HepG2 (cell line): ENCODE results near the gene CCDC116. TPM values are rescaled to one million over a fixed set of nuclear protein-coding genes. Genes with fewer than 3 reads are reported as not detected.

ENCODE experiments used
- ATAC-seq: fragments of 200-7000 bp; cut with Tn5 transposase; 3 replicates; pipeline ENCODE4 v1.9.1; 2020; ENCODE audit warnings: mild to moderate bottlenecking, moderate library complexity
- BruUV-seq: library from RNA; stranded (reverse); fragments of 400-500 nt; replicated peaks from 2 replicates; lab custom pipeline; 2021; lab: Mats Ljungman, UMichigan
- CTCF ChIA-PET: fragments of 300-600 bp; formaldehyde crosslinking; extraction: SDS; loops from one replicate; lab custom pipeline; 2021; ENCODE audit warnings: low total read pairs, inconsistent platforms, low intra/inter-chr PET ratio; lab: Yijun Ruan, JAX
- POLR2A ChIA-PET: fragments of 350-600 bp; sonication (Branson Sonifier 250); formaldehyde crosslinking; loops from one replicate; lab custom pipeline; 2020; ENCODE audit warnings: antibody characterized with exemption, inconsistent platforms; lab: Yijun Ruan, JAX
- DNase-seq: peaks from one replicate; pipeline ENCODE4 v3.0.0-alpha.2; 2015; ENCODE audit warnings: low spot score
- FAIRE-seq: peaks from 3 replicates; lab custom pipeline; 2011; peaks lifted over from hg19 to GRCh38; lab: Jason Lieb, UNC
- H2AFZ ChIP-seq: one replicate; pipeline ENCODE4 v1.6.1; 2011; ENCODE audit warnings: low read length, inconsistent platforms
- H3K27ac ChIP-seq: fragments of 300-600 bp; 3 replicates; pipeline ENCODE4 v1.8.0; 2011; ENCODE audit warnings: mixed run types, mild to moderate bottlenecking, mixed read lengths, low read length, inconsistent platforms; ENCODE audit not compliant: insufficient read depth; ENCODE audit errors: extremely low read length
- H3K27me3 ChIP-seq, 2 experiments: fragments of 200-600 bp in 1 of 2; 2 replicates in 1 of 2; 3 replicates in 1 of 2; pipeline versions ENCODE4 v1.6.0 to v1.8.0; 2011; ENCODE audit warnings: low read length in 2 of 2, mild to moderate bottlenecking in 2 of 2, moderate library complexity in 2 of 2, inconsistent platforms in 1 of 2; ENCODE audit not compliant: insufficient read depth in 2 of 2, control insufficient read depth in 1 of 2
- H3K36me3 ChIP-seq, 2 experiments: fragments of 200-600 bp in 1 of 2; replicated peaks in 1 of 2; 2 replicates in 1 of 2; 3 replicates in 1 of 2; pipeline versions ENCODE4 v1.5.1 to v1.8.0; 2011; ENCODE audit warnings: low read length in 2 of 2, inconsistent platforms in 1 of 2; ENCODE audit not compliant: insufficient read depth in 2 of 2, control insufficient read depth in 1 of 2
- H3K4me1 ChIP-seq: 2 replicates; pipeline ENCODE4 v1.5.1; 2012; ENCODE audit warnings: low read length, inconsistent platforms; ENCODE audit not compliant: insufficient read depth
- H3K4me2 ChIP-seq: 2 replicates; pipeline ENCODE4 v1.6.0; 2011; ENCODE audit warnings: low read depth, low read length, inconsistent platforms
- H3K4me3 ChIP-seq, 3 experiments: fragments of 200-600 bp in 1 of 3; sonication (generic), shearing (Covaris generic) in 1 of 3; replicated peaks in 1 of 3; 2 replicates each; pipeline ENCODE4 v1.5.1; 2011 to 2016; ENCODE audit warnings: low read length in 3 of 3, inconsistent platforms in 2 of 3, low read depth in 2 of 3, mild to moderate bottlenecking in 2 of 3, control low read depth in 1 of 3, mixed read lengths in 1 of 3; ENCODE audit not compliant: insufficient read depth in 1 of 3
- H3K79me2 ChIP-seq: one replicate; pipeline ENCODE4 v1.6.1; 2011; ENCODE audit warnings: low read length, inconsistent platforms; ENCODE audit not compliant: insufficient read depth
- H3K9ac ChIP-seq: 2 replicates; pipeline ENCODE4 v1.6.0; 2011; ENCODE audit warnings: mild to moderate bottlenecking, low read depth, low read length, inconsistent platforms; ENCODE audit not compliant: insufficient read depth
- H3K9me3 ChIP-seq: 2 replicates; pipeline ENCODE4 v1.5.1; 2012; ENCODE audit warnings: mild to moderate bottlenecking, low read length
- H4K20me1 ChIP-seq: 2 replicates; pipeline ENCODE4 v1.6.0; 2011; ENCODE audit warnings: inconsistent platforms, mild to moderate bottlenecking, low read length, moderate library complexity; ENCODE audit not compliant: insufficient read depth
- CBFB ChIP-seq: sonication (generic); formaldehyde crosslinking; IDR thresholded peaks from 2 replicates; pipeline ENCODE4 v1.4.0; 2020; ENCODE audit warnings: missing genetic modification reagents
- KLF15 ChIP-seq: sonication (generic); formaldehyde crosslinking; IDR thresholded peaks from 2 replicates; pipeline ENCODE4 v1.8.1; 2023; ENCODE audit warnings: borderline replicate concordance, mild to moderate bottlenecking, inconsistent platforms, missing genetic modification reagents, mixed read lengths
- NFKB2 ChIP-seq: sonication (generic); formaldehyde crosslinking; IDR thresholded peaks from 2 replicates; pipeline ENCODE4 v1.4.0; 2020; ENCODE audit warnings: missing genetic modification reagents, borderline replicate concordance
- PRPF4 ChIP-seq: fragments of 200-400 bp; formaldehyde crosslinking; IDR thresholded peaks from 2 replicates; pipeline ENCODE4 v1.6.1; 2016; ENCODE audit warnings: low read length, low read depth; ENCODE audit not compliant: poor library complexity, severe bottlenecking
- SIX1 ChIP-seq: sonication (generic); formaldehyde crosslinking; IDR thresholded peaks from 2 replicates; pipeline ENCODE4 v1.4.0; 2020; ENCODE audit warnings: missing genetic modification reagents, borderline replicate concordance
- SUZ12 ChIP-seq: fragments of 150-350 bp; IDR thresholded peaks from 2 replicates; pipeline ENCODE4 v1.6.1; 2014; ENCODE audit warnings: low read depth, low read length
- TFE3 ChIP-seq: IDR thresholded peaks from 2 replicates; pipeline ENCODE4 v1.6.1; 2016
- ZMYM3 ChIP-seq: sonication (generic); formaldehyde crosslinking; IDR thresholded peaks from 2 replicates; pipeline ENCODE4 v1.5.1; 2020; ENCODE audit warnings: mild to moderate bottlenecking, missing genetic modification reagents
- ZNF225 ChIP-seq: sonication (generic); formaldehyde crosslinking; IDR thresholded peaks from 2 replicates; pipeline ENCODE4 v1.4.0; 2020; ENCODE audit warnings: mild to moderate bottlenecking, missing genetic modification reagents
- ZNF256 ChIP-seq: sonication (generic); formaldehyde crosslinking; conservative IDR thresholded peaks from 2 replicates; pipeline ENCODE4 v1.4.0; 2020; ENCODE audit warnings: missing genetic modification reagents
- ZNF335 ChIP-seq: sonication (generic); formaldehyde crosslinking; IDR thresholded peaks from 2 replicates; pipeline ENCODE4 v1.4.0; 2020; ENCODE audit warnings: missing genetic modification reagents
- ZNF781 ChIP-seq: sonication (generic); formaldehyde crosslinking; IDR thresholded peaks from 2 replicates; pipeline ENCODE4 v1.5.1; 2020; ENCODE audit warnings: borderline replicate concordance, mild to moderate bottlenecking, missing genetic modification reagents; ENCODE audit errors: not compliant biosample characterization
- ZSCAN25 ChIP-seq: sonication (generic); formaldehyde crosslinking; IDR thresholded peaks from 2 replicates; pipeline ENCODE4 v1.8.0; 2022; ENCODE audit warnings: mild to moderate bottlenecking, missing genetic modification reagents
- WGBS: methylation state at CpG from one replicate; pipeline ENCODE4 v1.1.6; 2017; ENCODE audit warnings: low lambda C conversion rate; 5-methylcytosine and 5-hydroxymethylcytosine counted together
- in situ Hi-C: cut with HindIII; loops from 2 replicates; pipeline ENCODE4 v1.10.0; 2017; ENCODE audit warnings: low pct_unique_long_range_greater_than_20kb; ENCODE audit not compliant: extremely low pct_ligation_motif_present
- intact Hi-C: fragments of 100-400 bp; cut with micrococcal nuclease; formaldehyde crosslinking; loops from one replicate; pipeline ENCODE4 v1.10.0; 2022; ENCODE audit not compliant: unreplicated experiment
- polyA plus RNA-seq, 8 experiments: library from polyadenylated mRNA; depleted of rRNA in 3 of 8; stranded (reverse) in 7 of 8; unstranded in 1 of 8; fragments of >200 nt; fragmentation: Illumina TruSeq in 4 of 8; extraction: Trizol in 4 of 8; gene quantifications; 2 replicates each; pipeline versions ENCODE4 v1.2.1 to v1.2.3, GENCODE V29; 2011 to 2016; ENCODE audit warnings: low read depth in 4 of 8, missing spikeins in 1 of 8, mixed read lengths in 1 of 8; ENCODE audit not compliant: insufficient read depth in 1 of 8
- total RNA-seq, 5 experiments: library from RNA; depleted of rRNA; stranded (reverse); fragments of >200 nt; fragmentation: Illumina TruSeq; extraction: Trizol; gene quantifications; 2 replicates each; pipeline ENCODE4 v1.2.3, GENCODE V29; 2016; ENCODE audit warnings: low read depth in 1 of 5
- TF ChIP-seq, protein P1 (sequence below): sonication (generic); formaldehyde crosslinking; IDR thresholded peaks from 2 replicates; pipeline ENCODE4 v1.4.0; 2020; ENCODE audit warnings: mild to moderate bottlenecking, missing genetic modification reagents
- TF ChIP-seq, protein P2 (sequence below), 2 experiments: fragments of 450-650 bp in 1 of 2; sonication (generic) in 1 of 2; formaldehyde crosslinking; IDR thresholded peaks; 2 replicates each; pipeline versions ENCODE4 v1.5.0 to v1.8.0; 2020 to 2022; ENCODE audit warnings: mild to moderate bottlenecking in 1 of 2, missing genetic modification reagents in 1 of 2

CCDC116 gene
- total and polyA plus RNA-seq, 2 of the 13 experiments (the other 11 are each of a cell fraction or from before 2014, with no cell fraction given) = 0.15 to 0.33 TPM

DNA sequence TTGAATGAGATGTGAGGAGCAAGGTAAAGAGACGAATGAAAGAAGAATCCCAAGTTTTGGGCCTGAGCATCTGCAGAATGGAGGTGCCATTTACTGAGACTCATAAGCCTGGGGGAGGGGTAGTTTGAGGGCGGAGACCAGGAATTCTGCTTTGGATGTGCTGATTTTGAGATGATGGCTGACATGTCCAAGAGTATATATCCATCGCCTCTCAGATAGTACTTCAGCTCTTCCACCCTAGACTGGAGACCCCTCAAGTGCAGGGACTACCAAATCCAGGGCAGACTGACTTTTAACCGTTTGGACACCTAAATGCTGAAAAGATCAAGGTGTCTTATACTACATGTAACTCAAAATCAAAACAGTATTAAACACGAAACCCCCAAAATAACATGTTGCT, 8.2 kb downstream of the CCDC116 start:
- no peak overlapping the region for H2AFZ ChIP-seq
- BruUV-seq = no TSS peak
- H3K4me1 ChIP-seq = peaks cover 64% of the 10 kb centered on the region
- in situ Hi-C loops = no loop called here
- H3K27me3 ChIP-seq = peaks cover 0 to 4% of the 10 kb centered on the region in 2 experiments; a peak in 2 of 5 replicates
- FAIRE-seq (no peak), ATAC-seq (no peak), DNase-seq (no peak)
- H4K20me1 ChIP-seq = no peaks in the 10 kb centered on the region
- peak overlapping the region; percentile 85; the same call in 1 of the 2 replicates for H3K9ac ChIP-seq
- H3K79me2 ChIP-seq = peaks cover 8% of the 10 kb centered on the region
- 76% methylated on average over 5 of the region's 5 CpGs for WGBS
- H3K4me2 ChIP-seq = peak overlapping the region; percentile 96
- H3K4me3 ChIP-seq = peak overlapping the region in 2 of 3 experiments; percentile 40 to 85; a peak in 2 of 6 replicates
- H3K27ac ChIP-seq = peak overlapping the region; percentile 86
- TF ChIP-seq CBFB (no peak), TFE3 (CRISPR knock-in tag) (no peak), PRPF4 (no peak), ZMYM3 (no peak), ZNF335 (CRISPR knock-in tag) (no peak), KLF15 (no peak), ZNF225 (CRISPR knock-in tag) (no peak), NFKB2 (CRISPR knock-in tag) (no peak), SIX1 (CRISPR knock-in tag) (no peak), ZNF781 (CRISPR knock-in tag) (no peak), SUZ12 (no peak), ZSCAN25 (CRISPR knock-in tag) (no peak), ZNF256 (no peak)
- TF ChIP-seq, protein P1, sequence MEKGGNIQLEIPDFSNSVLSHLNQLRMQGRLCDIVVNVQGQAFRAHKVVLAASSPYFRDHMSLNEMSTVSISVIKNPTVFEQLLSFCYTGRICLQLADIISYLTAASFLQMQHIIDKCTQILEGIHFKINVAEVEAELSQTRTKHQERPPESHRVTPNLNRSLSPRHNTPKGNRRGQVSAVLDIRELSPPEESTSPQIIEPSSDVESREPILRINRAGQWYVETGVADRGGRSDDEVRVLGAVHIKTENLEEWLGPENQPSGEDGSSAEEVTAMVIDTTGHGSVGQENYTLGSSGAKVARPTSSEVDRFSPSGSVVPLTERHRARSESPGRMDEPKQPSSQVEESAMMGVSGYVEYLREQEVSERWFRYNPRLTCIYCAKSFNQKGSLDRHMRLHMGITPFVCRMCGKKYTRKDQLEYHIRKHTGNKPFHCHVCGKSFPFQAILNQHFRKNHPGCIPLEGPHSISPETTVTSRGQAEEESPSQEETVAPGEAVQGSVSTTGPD (CRISPR knock-in tag) = no peak
- TF ChIP-seq, protein P2, sequence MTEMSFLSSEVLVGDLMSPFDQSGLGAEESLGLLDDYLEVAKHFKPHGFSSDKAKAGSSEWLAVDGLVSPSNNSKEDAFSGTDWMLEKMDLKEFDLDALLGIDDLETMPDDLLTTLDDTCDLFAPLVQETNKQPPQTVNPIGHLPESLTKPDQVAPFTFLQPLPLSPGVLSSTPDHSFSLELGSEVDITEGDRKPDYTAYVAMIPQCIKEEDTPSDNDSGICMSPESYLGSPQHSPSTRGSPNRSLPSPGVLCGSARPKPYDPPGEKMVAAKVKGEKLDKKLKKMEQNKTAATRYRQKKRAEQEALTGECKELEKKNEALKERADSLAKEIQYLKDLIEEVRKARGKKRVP (CRISPR knock-in tag; IDR thresholded peaks at IDR 0.05) = no peak
- intact Hi-C loops = loop anchor here (5.0 kb wide), 1 partner anchor 49 kb away; no protein-coding TSS in a partner anchor
- peaks cover 0 to 8% of the 10 kb centered on the region in 2 experiments; a peak in 2 of 5 replicates for H3K36me3 ChIP-seq
- POLR2A ChIA-PET = interaction anchor here (1.1 to 3.3 kb wide), 8 partner anchors 8 to 72 kb away, joined by 3 to 58 read pairs (median 11); partner anchors contain the start of genes CCDC116, PPIL2 and YDJC
- H3K9me3 ChIP-seq = no peaks in the 10 kb centered on the region
- CTCF ChIA-PET = interaction anchor here (3.0 kb wide), 1 partner anchor 11 kb away, joined by 16 read pairs; the partner anchor contains the start of gene YDJC
